Ovary (tissue), 9 donors: Measurements from ENCODE around the gene TXNRD3. TPM values are rescaled to one million over a fixed set of nuclear protein-coding genes. Genes with fewer than 3 reads are reported as not detected.

Source experiments
- DNase-seq, 5 donors: peaks; one replicate each; pipeline ENCODE4 v3.0.0-alpha.2; 2019 to 2020
- H3K27ac ChIP-seq, 2 donors: fragments of 200-600 bp; one replicate each; pipeline versions ENCODE4 v1.5.1 to v1.8.0; 2019 to 2022
- H3K27me3 ChIP-seq: fragments of 200-600 bp; one replicate; pipeline ENCODE4 v1.8.0; 2022
- H3K36me3 ChIP-seq: fragments of 200-600 bp; sonication (generic); one replicate; pipeline ENCODE4 v1.5.1; 2019
- H3K4me1 ChIP-seq: one replicate; pipeline ENCODE4 v1.8.1; 2013; ENCODE audit warnings: mild to moderate bottlenecking, moderate library complexity; ENCODE audit not compliant: insufficient read depth
- H3K4me3 ChIP-seq: fragments of 200-600 bp; sonication (generic); one replicate; pipeline ENCODE4 v1.5.1; 2017
- H3K9me3 ChIP-seq, 2 donors: fragments of 200-600 bp in 1 of 2; sonication (generic) in 1 of 2; one replicate each; pipeline versions ENCODE4 v1.5.1 to v1.8.1; 2013 to 2019; ENCODE audit warnings: mild to moderate bottlenecking in 1 of 2, moderate library complexity in 1 of 2
- CTCF ChIP-seq, 3 donors: fragments of 450-650 bp in 2 of 3; fragments of 200-600 bp in 1 of 3; IDR thresholded peaks; one replicate each; pipeline versions ENCODE4 v1.5.1 to v1.8.0; 2016 to 2022; ENCODE audit warnings: antibody characterized with exemption in 3 of 3, mild to moderate bottlenecking in 1 of 3
- EP300 ChIP-seq: sonication (generic); formaldehyde crosslinking; IDR thresholded peaks from one replicate; pipeline ENCODE4 v1.6.1; 2017; ENCODE audit warnings: antibody characterized with exemption
- POLR2A ChIP-seq: fragments of 450-650 bp; IDR thresholded peaks from one replicate; pipeline ENCODE4 v1.6.1; 2017; ENCODE audit warnings: antibody characterized with exemption, mild to moderate bottlenecking, moderate library complexity
- WGBS, 3 donors: extraction: QIAGEN DNeasy Blood & Tissue Kit in 1 of 3; methylation state at CpG; one replicate each; pipeline versions ENCODE4 v1.1.5 to v1.1.7; 2013 to 2017; 5-methylcytosine and 5-hydroxymethylcytosine counted together
- intact Hi-C, 4 donors: fragments of 100-400 bp; cut with DNase I; formaldehyde crosslinking; loops; one replicate each; pipeline versions ENCODE4 v1.11.0 to v1.15.1; 2022 to 2023
- polyA plus RNA-seq, 2 donors: library from polyadenylated mRNA; stranded (reverse); fragments of 200-250 nt in 1 of 2; fragments of 350-450 nt in 1 of 2; fragmentation: Illumina TruSeq in 1 of 2; extraction: RNeasy Lipid Tissue Mini Kit (QIAGEN cat#74804) in 1 of 2; gene quantifications; one replicate each; pipeline ENCODE4 v1.2.3, GENCODE V29; 2013 to 2014
- total RNA-seq, 7 donors: library from RNA; depleted of rRNA in 2 of 7; stranded (reverse); fragments of >200 nt in 2 of 7; fragmentation: NEBNext Ultra II Directional in 3 of 7; extraction: Animal tissue kit (Norgen Biotek cat#: 25700) in 3 of 7; gene quantifications; one replicate each; pipeline versions ENCODE4 v1.1.0 to v1.2.4, GENCODE V29; 2016 to 2023
- donor health status: DM: no; HTN: no; CAD: no; lungs with moderate emphysema.
- donor health status: DM: no; HTN: no; CAD: no.
- donor health status: Bipolar disorder and iron deficiency.
- donor health status: DM: yes; HTN: yes; CAD: no.
- donor health status: DM: no; HTN: no; CAD: no.
- donor health status: DM: yes; HTN: yes; CAD: no.

The TXNRD3 gene
- total and polyA plus RNA-seq, 9 donors, result 10.1 to 25.3 (median 19.6) TPM

GRCh38 chr3:126613479-126614188 is 41.3 kb downstream of the TXNRD3 start:
- no peak for TF ChIP-seq EP300
- TF ChIP-seq POLR2A, result no peak
- no peak for TF ChIP-seq CTCF (IDR thresholded peaks at IDR 0.05)
- intact Hi-C loops, result no loop called here
- WGBS, 3 donors, result 84 to 94% (median 92%) methylated on average over 2 of the region's 2 CpGs
- Histone ChIP-seq H3K36me3 (no peaks in the 10 kb centered on the region), H3K4me1 (no peaks in the 10 kb centered on the region), H3K27ac (no peak overlapping the region), H3K4me3 (no peak overlapping the region), H3K9me3 (no peaks in the 10 kb centered on the region), H3K27me3 (no peaks in the 10 kb centered on the region)
- DNase-seq, result no peak

GRCh38 chr3:126612479-126613205 is 42.3 kb downstream of the TXNRD3 start:
- no peak overlapping the region for H3K27ac ChIP-seq
- no peaks in the 10 kb centered on the region for H3K9me3 ChIP-seq
- intact Hi-C loops, result no loop called here
- DNase-seq, result no peak
- H3K4me1 ChIP-seq, result no peaks in the 10 kb centered on the region
- no peaks in the 10 kb centered on the region for H3K27me3 ChIP-seq
- H3K36me3 ChIP-seq, result no peaks in the 10 kb centered on the region
- no peak overlapping the region for H3K4me3 ChIP-seq
- TF ChIP-seq POLR2A (no peak), EP300 (no peak), CTCF (IDR thresholded peaks at IDR 0.05) (no peak)
- 86 to 87% (median 86%) methylated on average over 4 of the region's 4 CpGs for WGBS, 3 donors

- no peaks in the 10 kb centered on the region for H3K36me3 ChIP-seq
- intact Hi-C loops, result no loop called here
Measured at GRCh38 chr3:126609909-126610308, 45.0 kb downstream of the TXNRD3 start.

More at GRCh38 chr3:126609909-126610308, 45.0 kb downstream of the TXNRD3 start:
- H3K4me1 ChIP-seq, result no peaks in the 10 kb centered on the region
- no peak for TF ChIP-seq CTCF (IDR thresholded peaks at IDR 0.05)
- TF ChIP-seq EP300, result no peak
- TF ChIP-seq POLR2A, result no peak
- no peaks in the 10 kb centered on the region for H3K9me3 ChIP-seq
- no peak overlapping the region for H3K27ac ChIP-seq
- no peak for DNase-seq
- no peaks in the 10 kb centered on the region for H3K27me3 ChIP-seq
- WGBS, 3 donors, result 92 to 97% (median 95%) methylated on average over 2 of the region's 2 CpGs
- H3K4me3 ChIP-seq, result no peak overlapping the region
